Measurements from ENCODE around the gene ZNF831.

The ZNF831 gene

DNA sequence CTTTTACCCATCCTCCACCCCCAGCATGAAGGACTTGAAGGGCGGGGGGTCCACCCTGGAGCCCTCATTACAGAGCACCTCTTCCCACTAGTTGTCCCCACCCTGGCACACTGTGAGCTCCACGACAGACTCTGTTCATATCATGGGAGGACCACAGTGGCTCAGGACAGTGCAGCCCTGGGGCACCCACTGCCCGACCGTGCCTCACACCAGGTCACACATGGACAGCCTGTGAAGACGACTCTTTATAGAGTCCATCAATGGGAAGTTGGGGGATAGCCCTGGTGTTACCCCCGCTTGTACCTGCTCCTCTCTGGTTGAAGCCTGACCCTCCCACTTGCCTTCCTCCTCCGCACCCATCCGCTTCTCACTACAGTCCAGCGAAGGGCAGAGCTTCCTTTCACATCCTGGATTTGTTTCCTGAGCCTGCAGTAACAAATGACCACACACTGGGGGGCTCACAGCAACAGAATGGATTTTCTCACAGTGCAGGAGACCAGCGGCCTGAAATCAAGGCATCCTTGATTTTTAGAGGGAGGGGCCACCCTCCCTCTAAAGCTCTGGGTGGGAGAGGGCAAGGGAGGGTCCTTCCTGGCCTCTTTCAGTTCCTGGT is 15.5 kb downstream of the ZNF831 start:
- H3K27ac ChIP-seq (ENCODE audit: low read depth in 2 of 2, low read length in 2 of 2), result no peak overlapping the region

DNA sequence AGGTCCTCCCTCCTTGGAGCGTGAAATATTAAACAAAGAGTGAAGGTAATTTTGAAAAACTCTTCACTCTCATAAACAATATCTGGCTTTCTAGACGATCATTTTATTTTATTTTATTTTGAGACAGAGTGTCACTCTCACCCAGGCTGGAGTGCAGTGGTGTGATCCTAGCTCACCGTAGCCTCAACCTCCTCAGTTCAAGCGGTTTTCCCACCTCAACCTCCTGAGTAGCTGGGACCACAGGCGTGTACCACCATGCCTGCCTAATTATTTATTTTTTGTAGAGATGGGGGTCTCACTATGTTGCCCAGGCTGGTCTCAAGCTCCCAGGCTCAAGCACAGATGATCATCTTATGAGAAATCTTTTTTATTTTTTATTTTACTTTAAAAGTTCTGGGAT is 16.4 kb downstream of the ZNF831 start:
- H3K9me3 ChIP-seq (ENCODE audit: control insufficient read depth in 2 of 2, low read length in 2 of 2), result peaks cover 0 to 2% of the 10 kb centered on the region in 2 donors
- H3K27me3 ChIP-seq (ENCODE audit: control insufficient read depth in 2 of 2, insufficient read depth in 2 of 2, low read length in 2 of 2), result no peaks in the 10 kb centered on the region
- no peak overlapping the region for H3K9ac ChIP-seq (ENCODE audit: low read depth in 1 of 2, low read length in 2 of 2)
- no peaks in the 10 kb centered on the region for H3K36me3 ChIP-seq (ENCODE audit: control insufficient read depth in 2 of 2, insufficient read depth in 2 of 2, low read length in 2 of 2)
- H3K27ac ChIP-seq (ENCODE audit: low read depth in 2 of 2, low read length in 2 of 2), result no peak overlapping the region
- H3K4me1 ChIP-seq (ENCODE audit: control insufficient read depth in 2 of 2, insufficient read depth in 2 of 2, low read length in 2 of 2), result peaks cover 10 to 11% of the 10 kb centered on the region in 2 donors
- H3K4me3 ChIP-seq (ENCODE audit: low read length in 2 of 2), result no peak overlapping the region

More for the DNA sequence above, 15.5 kb downstream of the ZNF831 start:
- no peaks in the 10 kb centered on the region for H3K36me3 ChIP-seq (ENCODE audit: control insufficient read depth in 2 of 2, insufficient read depth in 2 of 2, low read length in 2 of 2)
- H3K4me3 ChIP-seq (ENCODE audit: low read length in 2 of 2), result no peak overlapping the region
- H3K9ac ChIP-seq (ENCODE audit: low read depth in 1 of 2, low read length in 2 of 2), result no peak overlapping the region
- no peaks in the 10 kb centered on the region for H3K27me3 ChIP-seq (ENCODE audit: control insufficient read depth in 2 of 2, insufficient read depth in 2 of 2, low read length in 2 of 2)
- peaks cover 10 to 11% of the 10 kb centered on the region in 2 donors for H3K4me1 ChIP-seq (ENCODE audit: control insufficient read depth in 2 of 2, insufficient read depth in 2 of 2, low read length in 2 of 2)
- H3K9me3 ChIP-seq (ENCODE audit: control insufficient read depth in 2 of 2, low read length in 2 of 2), result peaks cover 0 to 2% of the 10 kb centered on the region in 2 donors

DNA sequence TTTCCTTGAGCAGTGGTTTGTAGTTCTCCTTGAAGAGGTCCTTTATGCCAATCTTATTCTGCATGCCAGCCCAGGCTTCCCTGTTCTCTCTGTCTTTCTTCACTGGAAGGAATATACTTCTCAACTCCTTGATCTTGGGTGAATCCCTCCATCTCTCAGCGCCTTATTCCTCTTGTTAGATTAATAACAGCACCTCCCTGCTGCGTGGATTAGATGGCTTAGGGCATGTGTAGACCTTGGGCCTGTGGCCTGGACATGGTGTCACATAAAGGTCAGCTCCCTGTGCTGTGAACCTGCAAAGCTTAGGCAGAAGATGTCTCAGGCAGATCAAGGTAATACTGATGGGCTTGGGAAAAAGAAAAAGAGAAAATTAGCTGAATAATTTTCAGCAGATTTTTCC is 18.3 kb downstream of the ZNF831 start:
- H3K9me3 ChIP-seq (ENCODE audit: control insufficient read depth in 2 of 2, low read length in 2 of 2), result peaks cover 0 to 2% of the 10 kb centered on the region in 2 donors
- no peaks in the 10 kb centered on the region for H3K36me3 ChIP-seq (ENCODE audit: control insufficient read depth in 2 of 2, insufficient read depth in 2 of 2, low read length in 2 of 2)
- H3K4me3 ChIP-seq (ENCODE audit: low read length in 2 of 2), result no peak overlapping the region
- H3K9ac ChIP-seq (ENCODE audit: low read depth in 1 of 2, low read length in 2 of 2), result no peak overlapping the region
- H3K4me1 ChIP-seq (ENCODE audit: control insufficient read depth in 2 of 2, insufficient read depth in 2 of 2, low read length in 2 of 2), result peaks cover 0 to 4% of the 10 kb centered on the region in 2 donors
- H3K27ac ChIP-seq (ENCODE audit: low read depth in 2 of 2, low read length in 2 of 2), result no peak overlapping the region
- H3K27me3 ChIP-seq (ENCODE audit: control insufficient read depth in 2 of 2, insufficient read depth in 2 of 2, low read length in 2 of 2), result no peaks in the 10 kb centered on the region

DNA sequence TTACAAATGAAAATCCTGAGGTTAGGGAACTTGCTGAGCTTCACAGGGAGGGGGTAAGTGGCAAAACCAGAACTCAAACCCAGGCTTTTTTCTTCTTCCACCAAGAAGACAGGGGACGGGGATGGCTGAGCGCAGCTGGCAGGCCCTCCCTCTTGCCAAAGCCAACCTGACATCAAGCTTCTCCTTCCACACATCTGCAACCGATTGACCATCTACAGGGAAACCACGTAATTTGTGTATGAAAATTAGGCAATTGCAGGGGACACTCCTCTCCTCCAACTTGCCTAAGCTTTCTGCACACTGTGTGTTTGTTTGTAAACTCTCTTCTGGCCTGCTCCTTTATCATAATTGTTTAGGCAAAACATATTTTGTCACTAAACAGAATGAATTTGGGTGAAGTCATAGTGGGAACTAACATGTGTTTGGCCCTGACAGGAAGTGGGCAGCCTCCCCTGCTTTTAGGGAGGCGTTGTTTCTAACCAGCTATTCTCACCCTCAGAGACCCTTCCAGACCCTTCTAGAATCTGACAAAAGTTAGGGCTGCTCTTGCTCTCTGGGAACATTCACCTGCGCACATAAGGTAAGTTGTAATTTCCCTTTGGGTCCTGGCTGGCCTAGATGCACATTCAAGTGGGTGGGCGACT is 18.9 kb downstream of the ZNF831 start:
- Histone ChIP-seq H3K27me3 (ENCODE audit: control insufficient read depth in 2 of 2, insufficient read depth in 2 of 2, low read length in 2 of 2) (no peaks in the 10 kb centered on the region), H3K9ac (ENCODE audit: low read depth in 1 of 2, low read length in 2 of 2) (no peak overlapping the region), H3K4me1 (ENCODE audit: control insufficient read depth in 2 of 2, insufficient read depth in 2 of 2, low read length in 2 of 2) (peaks cover 0 to 4% of the 10 kb centered on the region in 2 donors), H3K9me3 (ENCODE audit: control insufficient read depth in 2 of 2, low read length in 2 of 2) (peaks cover 0 to 2% of the 10 kb centered on the region in 2 donors), H3K27ac (ENCODE audit: low read depth in 2 of 2, low read length in 2 of 2) (no peak overlapping the region), H3K4me3 (ENCODE audit: low read length in 2 of 2) (no peak overlapping the region), H3K36me3 (ENCODE audit: control insufficient read depth in 2 of 2, insufficient read depth in 2 of 2, low read length in 2 of 2) (no peaks in the 10 kb centered on the region)

DNA sequence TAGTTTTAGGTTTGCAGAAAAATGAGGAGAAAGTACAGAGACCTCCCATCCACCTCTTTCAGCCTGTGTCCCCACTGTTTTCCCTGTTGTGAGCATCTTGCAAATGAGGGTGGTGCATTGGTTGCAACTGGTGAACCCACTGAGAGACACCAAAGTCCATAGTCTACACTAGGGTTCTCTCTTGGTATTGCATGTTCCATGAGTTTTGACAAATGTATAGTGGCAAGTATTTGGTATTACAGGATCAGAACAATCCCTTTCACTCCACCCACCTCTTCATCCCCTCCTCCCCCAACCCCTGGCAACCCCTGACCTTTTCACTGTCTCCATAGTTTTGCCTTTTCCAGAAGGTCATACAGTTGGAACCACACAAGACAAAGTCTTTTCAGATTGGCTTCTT is 20.1 kb downstream of the ZNF831 start:
- no peaks in the 10 kb centered on the region for H3K36me3 ChIP-seq (ENCODE audit: control insufficient read depth in 2 of 2, insufficient read depth in 2 of 2, low read length in 2 of 2)
- H3K9me3 ChIP-seq (ENCODE audit: control insufficient read depth in 2 of 2, low read length in 2 of 2), result peaks cover 0 to 2% of the 10 kb centered on the region in 2 donors
- H3K4me1 ChIP-seq (ENCODE audit: control insufficient read depth in 2 of 2, insufficient read depth in 2 of 2, low read length in 2 of 2), result peaks cover 0 to 4% of the 10 kb centered on the region in 2 donors
- H3K27me3 ChIP-seq (ENCODE audit: control insufficient read depth in 2 of 2, insufficient read depth in 2 of 2, low read length in 2 of 2), result no peaks in the 10 kb centered on the region
- no peak overlapping the region for H3K4me3 ChIP-seq (ENCODE audit: low read length in 2 of 2)
- no peak overlapping the region for H3K9ac ChIP-seq (ENCODE audit: low read depth in 1 of 2, low read length in 2 of 2)
- H3K27ac ChIP-seq (ENCODE audit: low read depth in 2 of 2, low read length in 2 of 2), result no peak overlapping the region

DNA sequence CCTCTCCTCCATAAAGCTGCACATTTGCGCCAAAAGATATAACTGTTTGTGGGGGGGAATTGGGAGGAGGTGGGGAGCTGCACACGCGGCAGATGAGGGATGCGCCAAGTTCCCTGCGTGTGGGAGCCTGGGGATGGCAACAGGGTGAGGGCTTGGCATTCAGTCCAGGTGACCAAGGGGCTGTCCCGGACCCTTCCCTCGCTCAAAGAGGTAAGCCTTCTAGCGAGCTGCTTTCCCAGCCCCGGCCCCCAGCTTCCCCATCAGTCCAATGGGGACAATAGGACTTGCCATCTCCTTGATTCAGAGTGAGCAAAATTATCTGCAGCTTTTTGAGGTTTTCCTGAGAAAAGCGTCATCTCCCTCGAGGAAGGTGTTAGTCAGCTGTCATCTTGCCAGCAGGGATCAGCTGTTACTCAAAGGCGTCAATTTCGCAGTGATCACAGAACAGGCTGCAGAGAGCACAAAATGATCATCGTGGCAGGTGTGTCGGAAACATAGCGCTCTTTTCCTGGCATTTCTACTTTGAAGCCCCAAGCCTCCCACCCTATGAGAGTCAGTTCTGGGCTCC is 21.3 kb downstream of the ZNF831 start:
- Histone ChIP-seq H3K9me3 (ENCODE audit: control insufficient read depth in 2 of 2, low read length in 2 of 2) (peaks cover 0 to 2% of the 10 kb centered on the region in 2 donors), H3K4me1 (ENCODE audit: control insufficient read depth in 2 of 2, insufficient read depth in 2 of 2, low read length in 2 of 2) (peaks cover 0 to 4% of the 10 kb centered on the region in 2 donors), H3K36me3 (ENCODE audit: control insufficient read depth in 2 of 2, insufficient read depth in 2 of 2, low read length in 2 of 2) (no peaks in the 10 kb centered on the region), H3K4me3 (ENCODE audit: low read length in 2 of 2) (no peak overlapping the region), H3K27me3 (ENCODE audit: control insufficient read depth in 2 of 2, insufficient read depth in 2 of 2, low read length in 2 of 2) (no peaks in the 10 kb centered on the region), H3K27ac (ENCODE audit: low read depth in 2 of 2, low read length in 2 of 2) (no peak overlapping the region), H3K9ac (ENCODE audit: low read depth in 1 of 2, low read length in 2 of 2) (no peak overlapping the region)

DNA sequence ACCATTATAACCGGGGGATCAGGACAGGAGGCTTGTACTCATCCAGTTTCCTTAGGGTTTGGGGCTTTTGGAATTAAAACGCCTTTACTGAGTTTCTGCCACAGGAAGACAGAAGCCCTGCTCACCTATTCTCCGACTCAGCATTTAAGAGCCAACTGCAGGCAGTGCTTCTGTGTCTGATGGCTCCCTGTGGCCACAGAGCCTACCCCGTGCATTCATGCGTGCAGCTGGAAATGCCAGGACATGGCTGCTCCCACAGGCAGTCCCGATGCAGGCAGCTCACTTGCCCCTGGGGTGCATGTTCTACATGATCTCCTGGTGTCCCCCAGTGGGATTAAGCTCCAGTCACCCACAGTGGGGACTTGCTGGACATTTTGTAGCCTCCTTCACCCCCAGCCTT is 22.2 kb downstream of the ZNF831 start:
- H3K27me3 ChIP-seq (ENCODE audit: control insufficient read depth in 2 of 2, insufficient read depth in 2 of 2, low read length in 2 of 2), result no peaks in the 10 kb centered on the region
- peaks cover 0 to 2% of the 10 kb centered on the region in 2 donors for H3K9me3 ChIP-seq (ENCODE audit: control insufficient read depth in 2 of 2, low read length in 2 of 2)
- no peaks in the 10 kb centered on the region for H3K36me3 ChIP-seq (ENCODE audit: control insufficient read depth in 2 of 2, insufficient read depth in 2 of 2, low read length in 2 of 2)
- no peak overlapping the region for H3K27ac ChIP-seq (ENCODE audit: low read depth in 2 of 2, low read length in 2 of 2)
- H3K4me3 ChIP-seq (ENCODE audit: low read length in 2 of 2), result no peak overlapping the region
- H3K9ac ChIP-seq (ENCODE audit: low read depth in 1 of 2, low read length in 2 of 2), result no peak overlapping the region
- H3K4me1 ChIP-seq (ENCODE audit: control insufficient read depth in 2 of 2, insufficient read depth in 2 of 2, low read length in 2 of 2), result peaks cover 0 to 4% of the 10 kb centered on the region in 2 donors

DNA sequence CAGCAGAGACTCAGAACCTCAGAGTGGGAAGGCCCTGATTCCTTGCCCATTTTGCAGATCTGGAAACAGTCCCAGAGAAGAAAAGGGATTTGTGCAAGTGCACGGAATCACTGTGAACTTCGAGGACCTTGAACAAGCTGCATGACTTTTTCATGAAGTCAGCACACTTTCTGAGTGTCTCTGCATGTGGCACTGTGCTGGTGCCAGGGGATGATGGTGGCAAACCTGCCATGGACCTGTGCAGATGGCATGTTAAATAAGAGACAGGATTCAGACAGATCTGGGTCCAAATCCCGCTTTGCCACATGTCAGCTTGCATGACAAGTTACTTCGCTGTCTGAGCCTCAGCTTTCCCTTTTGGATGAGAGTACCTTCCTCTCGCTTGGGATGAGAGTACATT is 26.8 kb downstream of the ZNF831 start:
- no peaks in the 10 kb centered on the region for H3K9me3 ChIP-seq (ENCODE audit: control insufficient read depth in 2 of 2, low read length in 2 of 2)
- no peaks in the 10 kb centered on the region for H3K27me3 ChIP-seq (ENCODE audit: control insufficient read depth in 2 of 2, insufficient read depth in 2 of 2, low read length in 2 of 2)
- no peak overlapping the region for H3K9ac ChIP-seq (ENCODE audit: low read depth in 1 of 2, low read length in 2 of 2)
- no peak overlapping the region for H3K27ac ChIP-seq (ENCODE audit: low read depth in 2 of 2, low read length in 2 of 2)
- H3K4me3 ChIP-seq (ENCODE audit: low read length in 2 of 2), result no peak overlapping the region
- H3K36me3 ChIP-seq (ENCODE audit: control insufficient read depth in 2 of 2, insufficient read depth in 2 of 2, low read length in 2 of 2), result no peaks in the 10 kb centered on the region
- no peaks in the 10 kb centered on the region for H3K4me1 ChIP-seq (ENCODE audit: control insufficient read depth in 2 of 2, insufficient read depth in 2 of 2, low read length in 2 of 2)

DNA sequence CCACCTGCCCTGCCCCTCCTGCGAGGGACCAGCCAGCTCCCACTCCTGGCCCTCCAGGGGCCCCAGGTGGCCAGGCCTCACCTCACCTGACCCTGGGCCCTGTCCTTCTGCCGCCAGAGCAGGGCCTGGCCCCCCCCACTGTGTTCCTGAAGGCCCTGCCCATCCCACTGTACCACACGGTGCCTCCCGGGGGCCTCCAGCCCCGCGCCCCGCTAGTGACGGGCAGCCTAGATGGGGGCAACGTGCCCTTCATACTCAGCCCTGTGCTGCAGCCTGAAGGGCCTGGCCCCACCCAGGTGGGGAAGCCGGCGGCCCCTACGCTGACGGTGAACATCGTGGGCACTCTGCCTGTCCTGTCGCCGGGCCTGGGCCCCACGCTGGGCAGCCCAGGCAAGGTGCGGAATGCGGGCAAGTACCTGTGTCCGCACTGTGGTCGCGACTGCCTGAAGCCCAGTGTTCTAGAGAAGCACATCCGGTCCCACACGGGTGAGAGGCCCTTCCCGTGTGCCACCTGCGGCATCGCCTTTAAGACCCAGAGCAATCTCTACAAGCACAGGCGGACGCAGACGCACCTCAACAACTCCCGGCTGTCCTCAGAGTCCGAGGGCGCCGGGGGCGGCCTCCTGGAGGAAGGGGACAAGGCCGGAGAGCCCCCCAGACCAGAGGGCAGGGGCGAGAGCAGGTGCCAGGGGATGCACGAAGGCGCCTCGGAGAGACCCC is 27.6 kb downstream of the ZNF831 start:
- Histone ChIP-seq H3K4me1 (ENCODE audit: control insufficient read depth in 2 of 2, insufficient read depth in 2 of 2, low read length in 2 of 2) (no peaks in the 10 kb centered on the region), H3K27ac (ENCODE audit: low read depth in 2 of 2, low read length in 2 of 2) (no peak overlapping the region), H3K9ac (ENCODE audit: low read depth in 1 of 2, low read length in 2 of 2) (no peak overlapping the region), H3K9me3 (ENCODE audit: control insufficient read depth in 2 of 2, low read length in 2 of 2) (no peaks in the 10 kb centered on the region), H3K36me3 (ENCODE audit: control insufficient read depth in 2 of 2, insufficient read depth in 2 of 2, low read length in 2 of 2) (no peaks in the 10 kb centered on the region), H3K4me3 (ENCODE audit: low read length in 2 of 2) (no peak overlapping the region), H3K27me3 (ENCODE audit: control insufficient read depth in 2 of 2, insufficient read depth in 2 of 2, low read length in 2 of 2) (no peaks in the 10 kb centered on the region)

Data from mucosa of rectum (tissue), 2 donors.